Astrocyte (in vitro differentiated cells and primary cell): Measurements from ENCODE around the gene NMU. TPM values are rescaled to one million over a fixed set of nuclear protein-coding genes. Genes with fewer than 3 reads are reported as not detected.

Experiments
- DNase-seq: peaks from one replicate; pipeline ENCODE4 v3.0.0-alpha.2; 2010; ENCODE audit warnings: low read depth
- FAIRE-seq: peaks from 2 replicates; lab custom pipeline; 2011; peaks lifted over from hg19 to GRCh38; lab: Jason Lieb, UNC
- H2AFZ ChIP-seq: 2 replicates; pipeline ENCODE4 v1.6.0; 2012; ENCODE audit warnings: low read depth, low read length, inconsistent platforms
- H3K27ac ChIP-seq: 2 replicates; pipeline ENCODE4 v1.5.1; 2011; ENCODE audit warnings: low read depth, low read length, inconsistent platforms
- H3K27me3 ChIP-seq: 2 replicates; pipeline ENCODE4 v1.6.0; 2011; ENCODE audit warnings: low read length, inconsistent platforms; ENCODE audit not compliant: insufficient read depth
- H3K36me3 ChIP-seq: 2 replicates; pipeline ENCODE4 v1.5.1; 2011; ENCODE audit warnings: low read length, inconsistent platforms; ENCODE audit not compliant: insufficient read depth
- H3K4me1 ChIP-seq: 2 replicates; pipeline ENCODE4 v1.5.1; 2011; ENCODE audit warnings: low read length, inconsistent platforms; ENCODE audit not compliant: insufficient read depth
- H3K4me2 ChIP-seq: 2 replicates; pipeline ENCODE4 v1.6.0; 2012; ENCODE audit warnings: low read length, inconsistent platforms
- H3K4me3 ChIP-seq: 2 replicates; pipeline ENCODE4 v1.5.1; 2011; ENCODE audit warnings: low read depth, mild to moderate bottlenecking, low read length, inconsistent platforms; ENCODE audit not compliant: insufficient read depth
- H3K79me2 ChIP-seq: 2 replicates; pipeline ENCODE4 v1.6.0; 2012; ENCODE audit warnings: mild to moderate bottlenecking, low read length, inconsistent platforms; ENCODE audit not compliant: insufficient read depth
- H3K9ac ChIP-seq: 2 replicates; pipeline ENCODE4 v1.6.0; 2012; ENCODE audit warnings: mild to moderate bottlenecking, low read length, inconsistent platforms
- H3K9me3 ChIP-seq: 2 replicates; pipeline ENCODE4 v1.5.1; 2012; ENCODE audit warnings: low read depth, mild to moderate bottlenecking, low read length, inconsistent platforms; ENCODE audit not compliant: insufficient read depth
- H4K20me1 ChIP-seq: 2 replicates; pipeline ENCODE4 v1.6.0; 2012; ENCODE audit warnings: low read length, inconsistent platforms; ENCODE audit not compliant: insufficient read depth
- H3K27ac Mint-ChIP-seq: one replicate; pipeline ENCODE4 v1.8.0; 2021; ENCODE audit warnings: mild to moderate bottlenecking, mixed read lengths; ENCODE audit not compliant: unreplicated experiment
- H3K27me3 Mint-ChIP-seq: one replicate; pipeline ENCODE4 v1.8.0; 2021; ENCODE audit warnings: low read depth, mixed read lengths; ENCODE audit not compliant: unreplicated experiment
- H3K36me3 Mint-ChIP-seq: one replicate; pipeline ENCODE4 v1.8.0; 2021; ENCODE audit warnings: low read depth, mixed read lengths; ENCODE audit not compliant: unreplicated experiment
- H3K4me1 Mint-ChIP-seq: one replicate; pipeline ENCODE4 v1.8.0; 2021; ENCODE audit warnings: low read depth, mixed read lengths; ENCODE audit not compliant: unreplicated experiment
- H3K4me3 Mint-ChIP-seq: one replicate; pipeline ENCODE4 v1.8.0; 2021; ENCODE audit warnings: mild to moderate bottlenecking, moderate library complexity, mixed read lengths; ENCODE audit not compliant: unreplicated experiment
- H3K9me3 Mint-ChIP-seq: one replicate; pipeline ENCODE4 v1.8.0; 2021; ENCODE audit warnings: mild to moderate bottlenecking, mixed read lengths; ENCODE audit not compliant: unreplicated experiment
- EZH2 ChIP-seq: IDR thresholded peaks from 2 replicates; pipeline ENCODE4 v1.6.1; 2012; ENCODE audit warnings: mild to moderate bottlenecking, low read length, inconsistent platforms; ENCODE audit not compliant: insufficient read depth
- total RNA-seq: library from RNA; stranded (reverse); gene quantifications from 2 replicates; pipeline ENCODE4 v1.2.1, GENCODE V29; 2021
- TF ChIP-seq, protein P1 (sequence below): IDR thresholded peaks from 2 replicates; pipeline ENCODE4 v1.5.1; 2011; ENCODE audit warnings: low read depth, mild to moderate bottlenecking, inconsistent platforms, low read length, moderate library complexity; ENCODE audit not compliant: insufficient read depth

The NMU gene
- total RNA-seq, 1 donor from 2014 or later = 0.61 TPM

DNA sequence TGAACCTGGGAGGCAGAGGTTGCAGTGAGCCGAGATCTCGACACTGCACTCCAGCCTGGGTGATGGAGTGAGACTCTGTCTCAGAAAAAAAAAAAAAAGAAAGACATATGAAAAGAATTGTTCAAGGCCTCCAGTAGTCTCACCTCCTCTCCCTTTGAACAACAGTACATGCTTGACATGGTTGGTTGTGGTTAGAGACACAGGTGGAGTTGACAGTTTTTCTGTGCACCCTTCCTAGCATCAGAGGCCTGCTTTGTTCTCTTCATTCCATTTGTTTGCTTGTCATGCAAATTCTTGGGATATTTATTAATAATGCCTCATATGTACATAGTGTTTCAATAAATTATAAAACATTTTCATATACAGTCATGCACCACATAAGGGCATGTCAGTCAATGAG lies 25.7 kb downstream of the NMU start:
- no peak overlapping the region for H3K27ac ChIP-seq
- H3K9me3 ChIP-seq = no peaks in the 10 kb centered on the region
- no peak overlapping the region for H3K27ac Mint-ChIP-seq
- H3K27me3 ChIP-seq = no peaks in the 10 kb centered on the region
- H3K36me3 ChIP-seq = no peaks in the 10 kb centered on the region
- H4K20me1 ChIP-seq = no peaks in the 10 kb centered on the region
- no peaks in the 10 kb centered on the region for H3K36me3 Mint-ChIP-seq
- H3K27me3 Mint-ChIP-seq = no peaks in the 10 kb centered on the region
- H3K4me1 Mint-ChIP-seq = peaks cover 7% of the 10 kb centered on the region
- no peak for FAIRE-seq
- no peaks in the 10 kb centered on the region for H3K9me3 Mint-ChIP-seq
- no peaks in the 10 kb centered on the region for H3K79me2 ChIP-seq
- DNase-seq = no peak
- H2AFZ ChIP-seq = no peak overlapping the region
- no peak overlapping the region for H3K4me2 ChIP-seq
- H3K4me3 ChIP-seq = no peak overlapping the region
- no peak overlapping the region for H3K4me3 Mint-ChIP-seq
- H3K9ac ChIP-seq = no peak overlapping the region
- TF ChIP-seq EZH2 = no peak
- TF ChIP-seq, protein P1, sequence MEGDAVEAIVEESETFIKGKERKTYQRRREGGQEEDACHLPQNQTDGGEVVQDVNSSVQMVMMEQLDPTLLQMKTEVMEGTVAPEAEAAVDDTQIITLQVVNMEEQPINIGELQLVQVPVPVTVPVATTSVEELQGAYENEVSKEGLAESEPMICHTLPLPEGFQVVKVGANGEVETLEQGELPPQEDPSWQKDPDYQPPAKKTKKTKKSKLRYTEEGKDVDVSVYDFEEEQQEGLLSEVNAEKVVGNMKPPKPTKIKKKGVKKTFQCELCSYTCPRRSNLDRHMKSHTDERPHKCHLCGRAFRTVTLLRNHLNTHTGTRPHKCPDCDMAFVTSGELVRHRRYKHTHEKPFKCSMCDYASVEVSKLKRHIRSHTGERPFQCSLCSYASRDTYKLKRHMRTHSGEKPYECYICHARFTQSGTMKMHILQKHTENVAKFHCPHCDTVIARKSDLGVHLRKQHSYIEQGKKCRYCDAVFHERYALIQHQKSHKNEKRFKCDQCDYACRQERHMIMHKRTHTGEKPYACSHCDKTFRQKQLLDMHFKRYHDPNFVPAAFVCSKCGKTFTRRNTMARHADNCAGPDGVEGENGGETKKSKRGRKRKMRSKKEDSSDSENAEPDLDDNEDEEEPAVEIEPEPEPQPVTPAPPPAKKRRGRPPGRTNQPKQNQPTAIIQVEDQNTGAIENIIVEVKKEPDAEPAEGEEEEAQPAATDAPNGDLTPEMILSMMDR = no peak
- H3K4me1 ChIP-seq = no peaks in the 10 kb centered on the region

DNA sequence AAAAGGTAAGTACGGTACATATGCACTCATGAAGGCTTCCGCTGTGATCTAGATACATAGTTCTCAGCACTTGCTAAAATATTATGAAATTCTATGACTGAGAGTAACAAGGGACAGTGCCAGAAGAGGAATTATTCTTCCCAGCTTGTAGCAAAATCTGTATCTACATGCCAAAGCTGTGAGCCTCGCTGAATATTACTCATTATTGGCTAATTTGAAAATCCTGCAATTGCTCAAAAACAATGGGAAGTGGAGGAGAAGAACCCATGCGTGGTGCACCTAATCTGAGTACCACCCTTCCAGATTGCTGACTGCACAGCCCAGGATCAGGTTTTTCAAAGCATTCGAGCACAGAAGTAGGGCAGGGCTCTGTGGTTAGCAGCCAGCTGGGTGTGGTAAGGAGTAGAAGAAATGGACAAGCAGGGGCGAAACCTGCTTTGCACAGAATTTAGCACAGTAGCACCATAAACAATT lies 26.7 kb downstream of the NMU start:
- Mint-ChIP-seq H3K27ac (no peak overlapping the region), H3K27me3 (no peaks in the 10 kb centered on the region), H3K4me3 (no peak overlapping the region), H3K9me3 (no peaks in the 10 kb centered on the region), H3K4me1 (peaks cover 7% of the 10 kb centered on the region), H3K36me3 (no peaks in the 10 kb centered on the region)
- Histone ChIP-seq H2AFZ (no peak overlapping the region), H3K4me3 (no peak overlapping the region), H3K9ac (no peak overlapping the region), H3K27ac (no peak overlapping the region), H3K9me3 (no peaks in the 10 kb centered on the region), H3K4me2 (no peak overlapping the region), H3K36me3 (no peaks in the 10 kb centered on the region), H3K79me2 (no peaks in the 10 kb centered on the region), H4K20me1 (no peaks in the 10 kb centered on the region), H3K4me1 (no peaks in the 10 kb centered on the region), H3K27me3 (no peaks in the 10 kb centered on the region)
- no peak for FAIRE-seq
- TF ChIP-seq EZH2 = no peak
- peak; percentile 12 for DNase-seq

DNA sequence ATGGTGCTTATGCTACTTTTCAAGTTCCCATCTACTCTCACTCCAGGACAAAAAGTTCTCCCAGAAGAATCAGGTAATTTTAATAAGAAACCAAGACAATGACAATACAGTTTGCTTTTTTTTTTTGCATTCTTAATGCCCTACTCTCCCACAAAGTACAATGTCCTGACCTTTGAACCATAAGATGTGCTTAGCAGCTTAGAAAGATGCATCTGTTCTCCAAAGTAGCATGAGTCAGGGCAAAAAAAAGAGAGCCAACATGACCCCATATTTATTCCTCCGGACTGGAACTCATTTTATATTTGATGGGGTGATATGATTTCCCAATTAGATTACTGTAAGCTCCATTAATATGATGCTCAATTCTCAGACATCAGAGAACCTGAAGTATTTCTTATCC lies 27.5 kb downstream of the NMU start:
- Histone ChIP-seq H3K4me3 (no peak overlapping the region), H3K4me1 (no peaks in the 10 kb centered on the region), H3K9me3 (no peaks in the 10 kb centered on the region), H3K79me2 (no peaks in the 10 kb centered on the region), H3K4me2 (no peak overlapping the region), H3K27me3 (no peaks in the 10 kb centered on the region), H3K27ac (no peak overlapping the region), H3K36me3 (no peaks in the 10 kb centered on the region), H4K20me1 (no peaks in the 10 kb centered on the region), H2AFZ (no peak overlapping the region), H3K9ac (no peak overlapping the region)
- H3K27ac Mint-ChIP-seq = no peak overlapping the region
- H3K27me3 Mint-ChIP-seq = no peaks in the 10 kb centered on the region
- peaks cover 7% of the 10 kb centered on the region for H3K4me1 Mint-ChIP-seq
- H3K9me3 Mint-ChIP-seq = no peaks in the 10 kb centered on the region
- H3K36me3 Mint-ChIP-seq = no peaks in the 10 kb centered on the region
- DNase-seq (no peak), FAIRE-seq (no peak)
- TF ChIP-seq, protein P1 = no peak
- TF ChIP-seq EZH2 = no peak
- no peak overlapping the region for H3K4me3 Mint-ChIP-seq
